Stimulated activated CD4-positive, alpha-beta T cell treated with anti-CD3 and anti-CD28 coated beads, Interleukin-15, amount 100 ng/mL, for 1 hour (primary cell): Measurements from ENCODE around the gene LAPTM5.
"Not testable (repeated sequence)": the region's sequence is repeated elsewhere in the genome, so short reads cannot be mapped to it uniquely, and the experiment has no call there.

Experiments
- DNase-seq, 2 donors: peaks; one replicate each; pipeline ENCODE4 v3.0.0-alpha.2; 2020; ENCODE audit warnings: low read depth in 1 of 2, low spot score in 1 of 2

LAPTM5 gene

GRCh38 chr1:30757352-30758120 lies at the start of gene LAPTM5:
Gene LAPTM5 (minus strand): TSS chr1:30757774. CDS start chr1:30757745, 29 bp downstream.
- peak in 1 of 2 donors; percentile 43 for DNase-seq

- no peak for DNase-seq
Measured at GRCh38 chr1:30806381-30807317, 49.1 kb upstream of the LAPTM5 start.

- DNase-seq: no peak
Measured at GRCh38 chr1:30805304-30806003, 47.9 kb upstream of the LAPTM5 start.

- no peak for DNase-seq
Measured at GRCh38 chr1:30804822-30805221, 47.2 kb upstream of the LAPTM5 start.

- DNase-seq: no peak
Measured at GRCh38 chr1:30804352-30804751, 46.8 kb upstream of the LAPTM5 start.

GRCh38 chr1:30803562-30803961 lies 46.0 kb upstream of the LAPTM5 start:
- DNase-seq: no peak

GRCh38 chr1:30801771-30802198 lies 44.2 kb upstream of the LAPTM5 start:
- peak; percentile 56 to 77 for DNase-seq

GRCh38 chr1:30799233-30799511 lies 41.6 kb upstream of the LAPTM5 start:
- DNase-seq: no peak

- no peak for DNase-seq
Measured at GRCh38 chr1:30798389-30799232, 41.0 kb upstream of the LAPTM5 start.

GRCh38 chr1:30795026-30795425 lies 37.5 kb upstream of the LAPTM5 start:
- DNase-seq: no peak

GRCh38 chr1:30794260-30794659 lies 36.7 kb upstream of the LAPTM5 start:
- DNase-seq: no peak

- no peak for DNase-seq
Measured at GRCh38 chr1:30793209-30793608, 35.6 kb upstream of the LAPTM5 start.

GRCh38 chr1:30791868-30792267 lies 34.3 kb upstream of the LAPTM5 start:
- DNase-seq: no peak

- DNase-seq: no peak
Measured at GRCh38 chr1:30790850-30791778, 33.5 kb upstream of the LAPTM5 start.

- DNase-seq: not testable (repeated sequence)
Measured at GRCh38 chr1:30790256-30790525, 32.6 kb upstream of the LAPTM5 start.

- no peak for DNase-seq
Measured at GRCh38 chr1:30789388-30790255, 32.0 kb upstream of the LAPTM5 start.

GRCh38 chr1:30788580-30789387 lies 31.2 kb upstream of the LAPTM5 start:
- no peak for DNase-seq

- DNase-seq: no peak
Measured at GRCh38 chr1:30787856-30788495, 30.4 kb upstream of the LAPTM5 start.
